HCT116 (cell line): ENCODE data around the gene ROBO1. TPM values are rescaled to one million over a fixed set of nuclear protein-coding genes. Genes with fewer than 3 reads are reported as not detected.
"Not testable (repeated sequence)": the region's sequence is repeated elsewhere in the genome, so short reads cannot be mapped to it uniquely, and the experiment has no call there.

ENCODE experiments used
- ATAC-seq: fragments of 200-7000 bp; cut with Tn5 transposase; 2 replicates; pipeline ENCODE4 v1.9.1; 2020; ENCODE audit warnings: mild to moderate bottlenecking, moderate library complexity
- BruUV-seq: library from RNA; stranded (reverse); fragments of 400-500 nt; replicated peaks from 2 replicates; lab custom pipeline; 2021; lab: Mats Ljungman, UMichigan
- CTCF ChIA-PET: fragments of 300-600 bp; sonication (Branson Sonifier 250); formaldehyde crosslinking; loops from one replicate; lab custom pipeline; 2021; ENCODE audit warnings: antibody characterized with exemption; lab: Charles Lee
- POLR2A ChIA-PET: fragments of 300-600, 350-600 bp; sonication (Branson Sonifier 250); formaldehyde crosslinking; loops from one replicate; lab custom pipeline; 2021; ENCODE audit warnings: antibody characterized with exemption; lab: Charles Lee
- RAD21 ChIA-PET, 2 experiments: fragments of 300-600 bp; sonication (Branson Sonifier 250); formaldehyde crosslinking; loops; one replicate each; lab custom pipeline; 2023; ENCODE audit warnings: low total read pairs in 2 of 2; ENCODE audit not compliant: uncharacterized antibody in 2 of 2, unreplicated experiment in 2 of 2, low non-redundant PET in 1 of 2; lab: Charles Lee
- DNase-seq: peaks from one replicate; pipeline ENCODE4 v3.0.0-alpha.2; 2010; ENCODE audit warnings: low read depth, low spot score
- H2AFZ ChIP-seq: fragments of 200-600 bp; shearing (Covaris generic), sonication (generic); 2 replicates; pipeline ENCODE4 v1.6.1; 2017; ENCODE audit warnings: low read depth, mixed run types, mixed read lengths, antibody characterized with exemption, low read length; ENCODE audit not compliant: poor library complexity, severe bottlenecking
- H3K27ac ChIP-seq: 2 replicates; pipeline ENCODE4 v1.5.1; 2012; ENCODE audit warnings: low read depth, low read length
- H3K27me3 ChIP-seq: fragments of 200-600 bp; sonication (generic); 2 replicates; pipeline ENCODE4 v1.6.1; 2016; ENCODE audit warnings: mixed run types, low read length, mixed read lengths; ENCODE audit not compliant: insufficient read depth
- H3K36me3 ChIP-seq, 2 experiments: fragments of 200-500 bp in 1 of 2; fragments of 200-600 bp in 1 of 2; sonication (Bioruptor generic) in 1 of 2; sonication (generic) in 1 of 2; 2 replicates each; pipeline versions ENCODE4 v1.5.1 to v1.6.1; 2014 to 2016; ENCODE audit warnings: low read length in 2 of 2, inconsistent platforms in 1 of 2, mixed read lengths in 1 of 2, mixed run types in 1 of 2; ENCODE audit not compliant: insufficient read depth in 2 of 2, control insufficient read depth in 1 of 2
- H3K4me1 ChIP-seq, 2 experiments: fragments of 200-600 bp in 1 of 2; sonication (generic) in 1 of 2; 2 replicates each; pipeline versions ENCODE4 v1.5.1 to v1.6.1; 2012 to 2017; ENCODE audit warnings: low read length in 2 of 2, inconsistent platforms in 1 of 2, mild to moderate bottlenecking in 1 of 2, mixed read lengths in 1 of 2, mixed run types in 1 of 2, moderate library complexity in 1 of 2; ENCODE audit not compliant: insufficient read depth in 2 of 2, control insufficient read depth in 1 of 2
- H3K4me2 ChIP-seq: fragments of 200-600 bp; sonication (generic); 2 replicates; pipeline ENCODE4 v1.6.1; 2017; ENCODE audit warnings: mixed run types, low read length, mixed read lengths
- H3K4me3 ChIP-seq, 2 experiments: fragments of 200-600 bp in 1 of 2; sonication (generic) in 1 of 2; replicated peaks in 1 of 2; 2 replicates each; pipeline ENCODE4 v1.5.1; 2011 to 2016; ENCODE audit warnings: low read length in 2 of 2, control low read depth in 1 of 2, low read depth in 1 of 2, mild to moderate bottlenecking in 1 of 2, mixed read lengths in 1 of 2, mixed run types in 1 of 2
- H3K79me2 ChIP-seq: fragments of 200-600 bp; sonication (generic); 2 replicates; pipeline ENCODE4 v1.6.1; 2017; ENCODE audit warnings: mild to moderate bottlenecking, mixed run types, low read length, moderate library complexity, mixed read lengths; ENCODE audit not compliant: insufficient read depth
- H3K9ac ChIP-seq: fragments of 200-600 bp; sonication (generic); 2 replicates; pipeline ENCODE4 v1.6.1; 2016; ENCODE audit warnings: low read length, mixed read lengths
- H3K9me2 ChIP-seq: fragments of 200-600 bp; sonication (generic), shearing (Covaris generic); 2 replicates; pipeline ENCODE4 v1.6.1; 2017; ENCODE audit warnings: mixed run types, mild to moderate bottlenecking, moderate library complexity; ENCODE audit not compliant: insufficient read depth
- H3K9me3 ChIP-seq, 2 experiments: fragments of 200-500 bp in 1 of 2; fragments of 200-600 bp in 1 of 2; sonication (Bioruptor generic) in 1 of 2; sonication (generic) in 1 of 2; 2 replicates each; pipeline ENCODE4 v1.6.1; 2014 to 2017; ENCODE audit warnings: low read length in 2 of 2, mixed read lengths in 2 of 2, inconsistent platforms in 1 of 2, low read depth in 1 of 2, mild to moderate bottlenecking in 1 of 2, mixed run types in 1 of 2, moderate library complexity in 1 of 2; ENCODE audit not compliant: control insufficient read depth in 1 of 2, insufficient read depth in 1 of 2
- H4K20me1 ChIP-seq: fragments of 200-600 bp; sonication (generic), shearing (Covaris generic); 2 replicates; pipeline ENCODE4 v1.6.1; 2017; ENCODE audit warnings: mixed run types, mild to moderate bottlenecking, moderate library complexity; ENCODE audit not compliant: insufficient read depth
- EGR1 ChIP-seq: IDR thresholded peaks from 2 replicates; pipeline ENCODE4 v1.6.1; 2012; ENCODE audit warnings: low read depth
- ELF1 ChIP-seq: IDR thresholded peaks from 2 replicates; pipeline ENCODE4 v1.6.1; 2012; ENCODE audit warnings: low read depth, borderline replicate concordance
- FOSL1 ChIP-seq: IDR thresholded peaks from 2 replicates; pipeline ENCODE4 v1.6.1; 2012; ENCODE audit warnings: low read depth
- JUND ChIP-seq: IDR thresholded peaks from 2 replicates; pipeline ENCODE4 v1.6.1; 2012
- POLR2AphosphoS5 ChIP-seq: IDR thresholded peaks from 2 replicates; pipeline ENCODE4 v1.6.1; 2011; ENCODE audit warnings: mild to moderate bottlenecking, low read depth, low read length, moderate library complexity
- RAD21 ChIP-seq: IDR thresholded peaks from 2 replicates; pipeline ENCODE4 v1.6.1; 2012; ENCODE audit warnings: low read depth, mild to moderate bottlenecking
- SIN3A ChIP-seq: IDR thresholded peaks from 2 replicates; pipeline ENCODE4 v1.6.1; 2012; ENCODE audit warnings: low read depth
- SP1 ChIP-seq: IDR thresholded peaks from 2 replicates; pipeline ENCODE4 v1.6.1; 2012; ENCODE audit warnings: low read depth
- SRF ChIP-seq: IDR thresholded peaks from 2 replicates; pipeline ENCODE4 v1.6.1; 2012; ENCODE audit warnings: low read depth
- TCF7L2 ChIP-seq: IDR thresholded peaks from 2 replicates; pipeline ENCODE4 v1.7.0; 2011; ENCODE audit warnings: borderline replicate concordance, inconsistent platforms; ENCODE audit not compliant: insufficient read depth, insufficient read length; ENCODE audit errors: extremely low read depth
- YY1 ChIP-seq: IDR thresholded peaks from 2 replicates; pipeline ENCODE4 v1.6.1; 2011; ENCODE audit warnings: low read length, low read depth, moderate library complexity, mild to moderate bottlenecking; ENCODE audit not compliant: insufficient replicate concordance; ENCODE audit errors: extremely low read depth
- ZFX ChIP-seq: fragments of 450-650 bp; IDR thresholded peaks from 2 replicates; pipeline ENCODE4 v1.6.1; 2017
- ZNF274 ChIP-seq: fragments of 200-500 bp; sonication (Bioruptor generic); IDR thresholded peaks from 2 replicates; pipeline ENCODE4 v1.6.1; 2014; ENCODE audit warnings: mild to moderate bottlenecking, low read depth, low read length, inconsistent platforms
- intact Hi-C: fragments of 100-400 bp; cut with micrococcal nuclease; formaldehyde crosslinking; loops from 2 replicates; pipeline ENCODE4 v1.10.0; 2022
- total RNA-seq: library from RNA; stranded (reverse); gene quantifications from one replicate; pipeline ENCODE4 v1.2.1, GENCODE V29; 2021; ENCODE audit not compliant: unreplicated experiment
- TF ChIP-seq, protein P1 (sequence below): IDR thresholded peaks from 2 replicates; pipeline ENCODE4 v1.6.1; 2012
- TF ChIP-seq, protein P2 (sequence below): IDR thresholded peaks from 2 replicates; pipeline ENCODE4 v1.6.1; 2012; ENCODE audit warnings: low read depth
- TF ChIP-seq, protein P3 (sequence below): IDR thresholded peaks from 2 replicates; pipeline ENCODE4 v1.6.1; 2011; ENCODE audit warnings: mild to moderate bottlenecking, low read length, moderate library complexity; ENCODE audit not compliant: insufficient replicate concordance; ENCODE audit errors: extremely low read depth
- TF ChIP-seq, protein P4 (sequence below): IDR thresholded peaks from 2 replicates; pipeline ENCODE4 v1.6.1; 2012

ROBO1 gene
- total RNA-seq, 1 experiment from 2014 or later, result 0.27 TPM

DNA sequence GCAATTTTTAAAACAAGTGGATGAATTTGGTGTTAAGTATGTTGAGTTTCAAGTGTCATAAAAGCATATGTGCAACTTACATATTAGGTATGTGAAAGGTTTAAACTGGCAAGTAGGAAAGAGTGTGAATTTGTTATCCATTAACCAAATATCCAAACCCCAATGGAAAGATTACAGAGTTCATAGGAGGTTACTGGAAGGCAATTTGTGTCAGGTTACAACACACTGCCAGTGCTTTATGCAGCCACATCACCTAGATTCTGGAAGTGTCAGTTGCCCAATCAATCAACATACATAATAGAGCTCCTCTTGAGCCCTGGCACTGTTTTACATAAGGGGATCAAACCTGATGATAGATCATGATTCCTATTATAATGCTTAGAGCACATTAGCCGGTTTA lies 261.0 kb downstream of the ROBO1 start:
- POLR2A ChIA-PET, result no interaction called here
- no peak overlapping the region for H3K27ac ChIP-seq
- intact Hi-C loops, result no loop called here
- peaks cover 4 to 14% of the 10 kb centered on the region in 2 experiments; a peak in 2 of 4 replicates for H3K9me3 ChIP-seq
- CTCF ChIA-PET, result no interaction called here
- H3K36me3 ChIP-seq, result no peaks in the 10 kb centered on the region
- DNase-seq, result no peak
- H3K9me2 ChIP-seq, result no peaks in the 10 kb centered on the region
- no TSS peak for BruUV-seq
- H2AFZ ChIP-seq, result no peak overlapping the region
- H3K79me2 ChIP-seq, result no peaks in the 10 kb centered on the region
- no peak overlapping the region for H3K4me2 ChIP-seq
- TF ChIP-seq YY1 (no peak), EGR1 (no peak), SRF (no peak), SIN3A (no peak), ZFX (no peak), TCF7L2 (no peak), SP1 (no peak), RAD21 (no peak), ELF1 (no peak), ZNF274 (no peak), JUND (no peak), POLR2AphosphoS5 (no peak), FOSL1 (no peak)
- TF ChIP-seq, protein P1, sequence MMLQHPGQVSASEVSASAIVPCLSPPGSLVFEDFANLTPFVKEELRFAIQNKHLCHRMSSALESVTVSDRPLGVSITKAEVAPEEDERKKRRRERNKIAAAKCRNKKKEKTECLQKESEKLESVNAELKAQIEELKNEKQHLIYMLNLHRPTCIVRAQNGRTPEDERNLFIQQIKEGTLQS, result no peak
- TF ChIP-seq, protein P2, sequence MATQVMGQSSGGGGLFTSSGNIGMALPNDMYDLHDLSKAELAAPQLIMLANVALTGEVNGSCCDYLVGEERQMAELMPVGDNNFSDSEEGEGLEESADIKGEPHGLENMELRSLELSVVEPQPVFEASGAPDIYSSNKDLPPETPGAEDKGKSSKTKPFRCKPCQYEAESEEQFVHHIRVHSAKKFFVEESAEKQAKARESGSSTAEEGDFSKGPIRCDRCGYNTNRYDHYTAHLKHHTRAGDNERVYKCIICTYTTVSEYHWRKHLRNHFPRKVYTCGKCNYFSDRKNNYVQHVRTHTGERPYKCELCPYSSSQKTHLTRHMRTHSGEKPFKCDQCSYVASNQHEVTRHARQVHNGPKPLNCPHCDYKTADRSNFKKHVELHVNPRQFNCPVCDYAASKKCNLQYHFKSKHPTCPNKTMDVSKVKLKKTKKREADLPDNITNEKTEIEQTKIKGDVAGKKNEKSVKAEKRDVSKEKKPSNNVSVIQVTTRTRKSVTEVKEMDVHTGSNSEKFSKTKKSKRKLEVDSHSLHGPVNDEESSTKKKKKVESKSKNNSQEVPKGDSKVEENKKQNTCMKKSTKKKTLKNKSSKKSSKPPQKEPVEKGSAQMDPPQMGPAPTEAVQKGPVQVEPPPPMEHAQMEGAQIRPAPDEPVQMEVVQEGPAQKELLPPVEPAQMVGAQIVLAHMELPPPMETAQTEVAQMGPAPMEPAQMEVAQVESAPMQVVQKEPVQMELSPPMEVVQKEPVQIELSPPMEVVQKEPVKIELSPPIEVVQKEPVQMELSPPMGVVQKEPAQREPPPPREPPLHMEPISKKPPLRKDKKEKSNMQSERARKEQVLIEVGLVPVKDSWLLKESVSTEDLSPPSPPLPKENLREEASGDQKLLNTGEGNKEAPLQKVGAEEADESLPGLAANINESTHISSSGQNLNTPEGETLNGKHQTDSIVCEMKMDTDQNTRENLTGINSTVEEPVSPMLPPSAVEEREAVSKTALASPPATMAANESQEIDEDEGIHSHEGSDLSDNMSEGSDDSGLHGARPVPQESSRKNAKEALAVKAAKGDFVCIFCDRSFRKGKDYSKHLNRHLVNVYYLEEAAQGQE, result no peak
- TF ChIP-seq, protein P3, sequence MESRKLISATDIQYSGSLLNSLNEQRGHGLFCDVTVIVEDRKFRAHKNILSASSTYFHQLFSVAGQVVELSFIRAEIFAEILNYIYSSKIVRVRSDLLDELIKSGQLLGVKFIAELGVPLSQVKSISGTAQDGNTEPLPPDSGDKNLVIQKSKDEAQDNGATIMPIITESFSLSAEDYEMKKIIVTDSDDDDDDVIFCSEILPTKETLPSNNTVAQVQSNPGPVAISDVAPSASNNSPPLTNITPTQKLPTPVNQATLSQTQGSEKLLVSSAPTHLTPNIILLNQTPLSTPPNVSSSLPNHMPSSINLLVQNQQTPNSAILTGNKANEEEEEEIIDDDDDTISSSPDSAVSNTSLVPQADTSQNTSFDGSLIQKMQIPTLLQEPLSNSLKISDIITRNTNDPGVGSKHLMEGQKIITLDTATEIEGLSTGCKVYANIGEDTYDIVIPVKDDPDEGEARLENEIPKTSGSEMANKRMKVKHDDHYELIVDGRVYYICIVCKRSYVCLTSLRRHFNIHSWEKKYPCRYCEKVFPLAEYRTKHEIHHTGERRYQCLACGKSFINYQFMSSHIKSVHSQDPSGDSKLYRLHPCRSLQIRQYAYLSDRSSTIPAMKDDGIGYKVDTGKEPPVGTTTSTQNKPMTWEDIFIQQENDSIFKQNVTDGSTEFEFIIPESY, result no peak
- TF ChIP-seq, protein P4, sequence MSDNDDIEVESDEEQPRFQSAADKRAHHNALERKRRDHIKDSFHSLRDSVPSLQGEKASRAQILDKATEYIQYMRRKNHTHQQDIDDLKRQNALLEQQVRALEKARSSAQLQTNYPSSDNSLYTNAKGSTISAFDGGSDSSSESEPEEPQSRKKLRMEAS, result no peak
- TF ChIP-seq, all 23 proteins: peak for 0
- RAD21 ChIA-PET, result no interaction called here
- ATAC-seq, result no peak
- no peaks in the 10 kb centered on the region for H4K20me1 ChIP-seq
- no peaks in the 10 kb centered on the region for H3K27me3 ChIP-seq
- H3K4me3 ChIP-seq, result no peak overlapping the region
- H3K4me1 ChIP-seq, result no peaks in the 10 kb centered on the region
- H3K9ac ChIP-seq, result no peak overlapping the region

DNA sequence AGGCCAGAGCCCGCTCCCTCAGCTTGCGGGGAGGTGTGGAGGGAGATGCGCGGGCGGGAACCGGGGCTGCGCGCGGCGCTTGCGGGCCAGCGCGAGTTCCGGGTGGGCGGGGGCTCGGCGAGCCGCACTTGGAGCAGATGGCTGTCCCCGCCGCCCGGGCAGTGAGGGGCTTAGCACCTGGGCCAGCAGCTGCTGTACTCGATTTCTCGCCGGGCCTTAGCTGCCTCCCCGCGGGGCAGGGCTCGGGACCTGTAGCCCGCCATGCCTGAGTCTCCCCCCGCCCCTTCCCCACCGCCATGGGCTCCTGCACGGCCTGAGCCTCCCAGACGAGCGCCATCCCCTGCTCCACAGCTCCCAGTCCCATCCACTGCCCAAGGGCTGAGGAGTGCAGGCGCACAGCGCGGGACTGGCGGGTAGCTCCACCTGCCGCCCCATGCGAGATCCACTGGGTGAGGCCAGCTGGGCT lies 265.5 kb downstream of the ROBO1 start:
- H3K27ac ChIP-seq, H3K4me2 ChIP-seq, BruUV-seq, H3K4me3 ChIP-seq, ATAC-seq, H3K27me3 ChIP-seq, H3K9ac ChIP-seq, H2AFZ ChIP-seq, intact Hi-C loops, H3K79me2 ChIP-seq, H4K20me1 ChIP-seq, DNase-seq, CTCF ChIA-PET, POLR2A ChIA-PET, H3K4me1 ChIP-seq, RAD21 ChIA-PET, H3K9me3 ChIP-seq, H3K9me2 ChIP-seq, H3K36me3 ChIP-seq: not testable (repeated sequence)
